ENCODE results near the gene GGT1. TPM values are rescaled to one million over a fixed set of nuclear protein-coding genes. Genes with fewer than 3 reads are reported as not detected.
"Not testable (repeated sequence)": the region's sequence is repeated elsewhere in the genome, so short reads cannot be mapped to it uniquely, and the experiment has no call there.

The GGT1 gene
- polyA plus RNA-seq (ENCODE audit: insufficient read length in 3 of 3): 10 to 100 TPM; 41.4 to 51.8 (median 51.4) TPM

DNA sequence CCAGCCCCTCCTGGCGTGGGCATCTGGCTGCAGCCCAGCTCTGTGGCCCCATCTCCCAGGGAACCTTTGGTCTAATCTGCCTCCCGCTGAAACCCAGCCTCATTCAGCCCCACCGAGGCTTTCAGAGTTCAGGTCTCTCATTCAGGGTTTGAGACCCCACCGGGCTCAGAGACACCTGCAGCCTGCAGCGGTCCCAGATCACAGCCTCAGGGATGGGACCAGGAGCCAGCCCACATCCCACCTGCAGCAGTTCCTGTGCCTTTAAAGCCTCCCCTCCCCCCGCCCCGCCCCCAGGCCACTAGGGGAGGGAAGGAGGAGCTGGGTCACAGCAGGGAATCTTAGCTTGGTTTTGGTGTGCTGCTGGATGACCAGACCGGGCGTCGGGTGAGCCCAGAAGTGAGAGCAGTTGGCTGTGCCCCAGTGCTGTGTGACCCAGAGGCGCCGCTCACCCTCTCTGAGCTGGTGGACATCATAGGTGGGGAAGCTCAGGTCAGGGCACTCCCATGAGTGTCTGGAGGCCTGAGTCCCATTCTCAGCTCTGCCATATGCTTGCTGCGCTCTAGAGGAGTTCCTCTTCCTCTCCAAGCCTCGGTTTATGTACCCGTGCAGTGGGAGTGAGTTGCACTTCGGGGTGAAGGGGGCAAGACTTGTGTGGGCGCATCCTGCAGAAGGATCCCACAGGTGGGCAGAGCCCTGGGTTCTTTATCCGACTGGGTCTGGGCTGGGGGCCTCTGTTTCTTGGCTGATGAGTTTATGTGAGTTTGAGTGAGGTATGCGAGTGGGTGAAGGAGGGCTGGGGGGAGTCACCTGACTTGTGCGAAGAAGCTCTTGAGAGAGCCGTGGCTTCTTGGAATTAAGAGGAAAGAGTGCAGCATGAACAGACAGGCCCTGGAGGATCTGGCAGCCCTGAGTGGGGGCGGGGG, at the start of gene GGT1:
TSS of gene GGT1 (plus strand) at position 347 of the 923 bp plus-strand sequence. CDS start 7,889 bp downstream, outside the sequence.
- not testable (repeated sequence) for DNase-seq (ENCODE audit: low read depth in 3 of 3, low spot score in 2 of 3)

DNA sequence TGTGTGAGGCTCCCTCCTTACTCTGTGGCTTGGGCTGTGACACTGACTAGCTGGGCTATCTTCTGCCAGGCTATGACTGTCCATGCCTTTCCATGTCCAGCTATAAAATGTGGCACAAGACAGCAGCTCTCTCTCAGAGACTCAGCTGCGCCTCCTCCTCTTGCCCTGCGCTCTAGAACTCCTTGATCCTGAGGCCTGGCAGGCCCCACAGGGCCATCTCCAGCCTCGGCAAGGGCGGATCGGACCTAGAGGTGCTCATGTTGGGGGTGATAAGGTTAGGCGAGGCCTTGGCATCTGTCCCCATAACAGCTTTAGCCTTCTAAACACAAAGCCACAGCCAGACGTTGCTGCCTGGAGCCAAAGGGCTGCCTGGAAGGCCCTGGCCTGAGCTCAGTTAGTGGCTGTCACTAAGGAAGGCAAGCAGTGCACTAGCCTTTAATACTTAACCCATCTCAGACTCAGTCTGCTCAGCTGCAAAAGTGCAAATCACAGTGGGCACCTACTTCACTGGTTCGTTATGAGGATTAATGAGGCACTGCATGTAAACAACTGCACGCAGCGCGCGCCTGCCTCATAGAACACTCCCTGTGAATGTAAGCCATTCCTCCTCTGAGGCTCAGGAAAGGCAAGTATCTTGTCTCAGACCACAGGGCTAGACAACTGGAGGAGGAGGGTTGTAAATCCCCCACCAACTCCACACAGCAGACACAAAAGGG, 49.2 kb upstream of the GGT1 start:
- no peak for DNase-seq (ENCODE audit: low read depth in 3 of 3, low spot score in 2 of 3)

DNA sequence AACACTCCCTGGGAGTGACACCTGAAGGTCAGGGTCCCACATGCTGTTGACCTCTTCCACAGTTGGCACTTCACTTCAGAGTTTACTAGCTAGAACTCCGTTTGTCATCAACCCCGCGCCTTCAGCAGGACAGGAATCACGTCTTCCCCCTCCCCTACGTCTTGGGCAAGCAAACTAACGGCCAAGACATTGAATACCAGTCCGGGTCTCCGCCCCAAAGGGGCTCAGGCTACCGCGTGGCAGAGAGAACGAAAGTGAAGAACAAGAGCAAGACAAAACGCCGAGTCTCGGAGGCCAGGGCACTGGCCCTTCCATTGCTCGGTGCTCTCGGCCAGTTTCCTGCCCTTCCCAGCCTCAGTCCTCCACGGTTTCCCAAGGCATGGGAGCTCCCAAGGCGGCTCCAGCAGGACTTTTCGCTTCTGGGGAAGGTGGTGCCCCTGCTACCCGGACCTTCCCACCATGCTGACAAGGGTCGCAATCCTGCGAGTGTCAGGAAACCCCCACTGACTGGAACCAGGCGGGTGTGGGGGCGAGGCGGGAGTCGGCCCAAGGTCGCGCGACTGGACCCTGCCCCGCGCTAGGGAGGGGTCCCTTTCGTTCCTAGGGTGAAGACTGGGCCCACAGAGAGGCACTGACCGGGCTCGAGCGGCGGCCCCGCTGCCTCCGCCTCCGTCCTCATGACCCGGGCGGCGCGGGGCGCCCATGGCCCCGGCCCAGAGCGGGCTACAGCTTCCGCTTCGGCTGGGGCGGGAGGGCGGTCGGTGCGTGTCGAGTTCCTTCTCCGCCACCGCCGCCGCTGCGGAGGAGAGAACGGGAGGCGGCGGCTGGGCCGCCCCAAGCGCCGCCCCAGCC, 48.5 kb upstream of the GGT1 start, which contains the start of gene GUCD1:
TSS of gene GUCD1 (minus strand) at position 826 of the 852 bp plus-strand sequence. CDS start at position 679, 147 bp downstream.
- DNase-seq (ENCODE audit: low read depth in 3 of 3, low spot score in 2 of 3): no peak

DNA sequence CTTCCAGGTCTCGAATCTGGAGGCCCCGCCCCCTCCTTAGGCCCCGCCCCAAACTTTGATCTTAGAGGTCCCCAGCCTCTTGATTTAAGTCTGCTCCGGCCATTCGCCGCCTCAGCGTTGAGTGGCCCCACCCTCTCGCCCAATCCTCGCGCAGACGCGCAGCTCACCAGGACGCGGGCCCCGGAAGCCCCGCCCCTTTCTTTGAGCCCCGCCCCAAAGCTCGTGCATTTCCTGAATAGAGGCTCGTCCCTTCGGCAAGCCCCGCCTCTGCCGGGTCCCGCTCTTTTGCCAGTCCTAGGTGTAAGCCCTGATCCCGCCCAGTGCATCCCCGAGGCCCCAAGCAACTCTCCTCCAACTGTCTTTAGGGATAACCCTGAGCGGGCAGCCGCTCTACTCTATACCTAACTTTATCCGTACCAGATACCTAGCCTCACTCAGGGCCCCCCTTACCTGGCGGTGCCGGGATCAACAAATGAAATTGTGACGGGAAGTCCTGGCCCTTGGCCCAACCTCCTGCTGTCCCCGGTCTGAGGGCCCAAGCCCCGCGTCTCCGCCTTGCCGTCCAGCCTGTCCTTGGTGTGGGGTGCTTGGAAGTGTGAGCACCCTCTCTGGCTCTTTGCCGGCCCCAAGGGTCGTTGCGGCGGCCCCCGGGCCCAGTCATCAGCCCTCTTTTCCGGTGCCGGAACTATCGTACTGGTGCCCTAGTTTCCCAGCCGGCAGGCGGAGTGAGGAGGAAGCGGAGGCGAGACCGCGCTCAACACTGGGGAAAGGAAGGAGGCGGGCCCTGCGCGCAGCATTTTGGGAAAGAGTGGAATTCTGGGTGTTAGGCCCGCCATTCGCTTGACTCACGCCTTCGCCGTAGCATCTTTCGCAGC, 47.6 kb upstream of the GGT1 start, which contains the start of gene SNRPD3:
TSS of gene SNRPD3 (plus strand) at position 835 of the 875 bp plus-strand sequence. CDS start 1,676 bp downstream, outside the sequence.
- DNase-seq (ENCODE audit: low read depth in 3 of 3, low spot score in 2 of 3): peak; percentile 92 to 98 (median 98)

DNA sequence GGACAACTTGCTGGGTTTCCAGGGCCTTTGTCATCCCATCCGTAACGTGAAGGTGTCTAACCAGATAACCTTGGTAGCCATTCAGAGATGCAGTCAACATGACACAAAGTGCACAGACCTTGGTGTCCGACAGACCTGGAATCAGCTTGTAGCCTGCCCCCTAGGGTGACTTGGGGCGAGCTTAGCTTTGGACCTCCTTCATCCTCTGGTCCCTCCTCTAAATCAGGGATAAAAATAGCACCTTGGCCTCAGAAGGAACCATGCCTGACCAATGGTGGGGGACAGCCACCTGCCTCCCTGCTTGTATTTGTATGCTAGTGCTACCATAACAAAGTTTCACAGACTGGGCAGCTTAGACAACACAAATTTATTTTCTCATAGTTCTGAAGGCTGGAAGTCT, 43.5 kb upstream of the GGT1 start:
- DNase-seq (ENCODE audit: low read depth in 3 of 3, low spot score in 2 of 3): no peak

DNA sequence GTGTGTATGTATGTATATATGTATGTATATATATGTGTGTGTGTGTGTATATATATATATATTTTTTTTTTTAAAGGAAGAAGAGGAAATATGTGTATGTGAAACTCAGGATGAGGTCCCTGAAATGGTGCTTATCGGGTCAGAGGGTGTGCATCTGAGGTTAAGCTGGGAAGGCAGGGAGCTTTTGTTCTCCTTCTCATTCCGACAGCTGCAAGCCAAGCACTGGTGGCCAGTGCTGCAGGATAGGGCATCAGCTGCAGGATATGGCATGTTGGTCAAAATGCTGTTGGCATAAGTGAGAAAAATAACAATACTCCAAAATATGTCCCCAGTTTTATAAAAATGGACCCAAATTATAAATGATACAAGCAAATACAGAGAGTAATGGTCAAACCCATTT, 39.7 kb upstream of the GGT1 start:
- DNase-seq (ENCODE audit: low read depth in 3 of 3, low spot score in 2 of 3): no peak

DNA sequence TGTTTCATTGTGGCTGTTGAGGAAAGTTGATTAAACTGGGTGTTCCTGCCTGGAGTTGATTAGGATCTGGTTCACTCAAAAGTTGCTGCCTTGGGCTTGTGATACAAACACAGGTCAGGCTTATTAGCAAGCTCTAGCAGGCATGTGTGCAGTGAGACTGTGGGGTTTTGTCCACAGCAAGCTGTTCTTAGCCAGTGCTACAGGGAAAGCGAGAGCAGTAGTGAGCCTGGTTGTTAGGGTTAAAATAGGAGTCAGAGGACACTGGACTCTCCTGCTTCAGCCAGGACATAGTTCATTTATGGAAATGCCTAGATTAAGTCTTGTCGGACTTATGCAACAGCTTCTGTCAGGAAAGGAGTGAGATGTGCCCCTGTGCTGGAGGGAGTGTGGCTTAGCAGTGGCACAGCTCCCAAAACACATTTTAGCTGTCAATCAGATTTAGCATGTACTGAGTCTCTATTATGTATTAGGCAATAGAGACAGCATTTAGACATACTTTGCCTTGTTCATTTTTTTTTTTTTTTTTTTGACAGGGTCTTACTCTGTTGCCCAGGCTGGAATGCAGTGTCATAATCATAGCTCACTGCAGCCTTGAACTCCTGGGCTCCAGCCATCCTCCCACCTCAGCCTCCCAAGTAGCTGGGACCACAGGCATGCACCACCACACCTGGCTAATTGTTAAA, 38.5 kb upstream of the GGT1 start:
- no peak for DNase-seq (ENCODE audit: low read depth in 3 of 3, low spot score in 2 of 3)

DNA sequence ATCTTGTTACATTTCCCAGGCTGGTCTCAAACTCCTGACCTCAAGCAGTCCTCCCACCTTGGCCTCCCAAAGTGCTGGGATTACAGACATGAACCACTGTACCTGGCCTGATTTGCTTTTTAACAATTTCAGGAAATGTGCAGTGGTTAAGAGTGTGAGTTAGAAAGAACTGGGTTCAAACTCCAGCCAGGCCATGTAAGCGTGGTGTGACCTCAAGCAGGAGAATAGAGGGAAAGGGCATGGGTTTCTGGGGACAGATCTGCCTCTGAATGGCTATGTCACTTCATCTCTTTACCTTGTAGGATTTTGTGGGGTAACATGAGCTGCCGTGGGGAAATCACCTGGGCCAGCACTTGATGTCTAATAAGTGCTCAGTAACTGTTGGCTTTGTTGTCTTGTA, 37.9 kb upstream of the GGT1 start:
- no peak for DNase-seq (ENCODE audit: low read depth in 3 of 3, low spot score in 2 of 3)

DNA sequence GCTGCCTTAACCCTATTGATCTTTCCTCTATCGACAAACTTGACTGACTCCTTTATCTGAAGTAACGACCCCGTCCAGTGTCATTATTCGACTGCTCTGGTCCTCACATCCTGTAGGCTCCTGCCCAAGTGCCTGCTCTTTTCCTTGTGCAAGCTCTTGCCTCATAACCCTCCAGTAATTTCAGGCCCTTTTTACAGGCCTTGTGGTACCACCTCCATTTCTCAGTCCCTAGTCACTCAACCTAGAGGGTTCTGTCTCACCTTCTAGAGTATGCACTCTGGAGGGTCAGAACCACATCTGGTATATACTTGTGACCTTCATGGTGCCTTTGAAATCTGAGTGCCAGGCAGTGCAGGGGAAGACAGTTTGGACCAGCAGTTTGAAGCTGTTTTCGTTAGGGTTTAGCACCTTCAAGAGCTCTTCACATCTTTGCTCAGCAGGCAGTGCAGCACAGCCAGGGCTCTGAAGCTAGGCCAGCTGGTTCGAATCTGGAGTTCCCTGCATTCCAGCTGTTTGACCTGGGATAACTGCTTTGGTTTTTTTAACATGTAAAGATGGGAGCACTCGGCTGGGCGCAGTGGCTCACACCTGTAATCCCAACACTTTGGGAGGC, 36.0 kb upstream of the GGT1 start:
- no peak for DNase-seq (ENCODE audit: low read depth in 3 of 3, low spot score in 2 of 3)

DNA sequence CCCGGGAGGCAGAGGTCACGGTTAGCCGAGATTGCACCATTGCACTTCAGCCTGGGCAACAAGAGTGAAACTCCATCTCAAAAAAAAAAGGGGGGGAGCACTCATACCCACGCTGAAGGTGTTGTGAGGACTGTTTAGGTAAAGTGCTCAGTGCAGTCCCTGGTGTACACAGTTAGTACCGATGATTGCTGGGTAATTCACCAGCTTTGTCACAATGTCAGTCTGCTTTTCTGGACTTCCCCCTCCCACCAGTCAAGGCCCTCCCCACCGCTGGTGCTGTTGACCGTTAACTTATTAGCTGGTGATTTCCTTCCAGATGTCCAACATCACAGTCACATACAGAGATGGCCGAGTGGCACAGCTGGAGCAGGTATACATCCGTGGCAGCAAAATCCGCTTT, 35.3 kb upstream of the GGT1 start:
- no peak for DNase-seq (ENCODE audit: low read depth in 3 of 3, low spot score in 2 of 3)

DNA sequence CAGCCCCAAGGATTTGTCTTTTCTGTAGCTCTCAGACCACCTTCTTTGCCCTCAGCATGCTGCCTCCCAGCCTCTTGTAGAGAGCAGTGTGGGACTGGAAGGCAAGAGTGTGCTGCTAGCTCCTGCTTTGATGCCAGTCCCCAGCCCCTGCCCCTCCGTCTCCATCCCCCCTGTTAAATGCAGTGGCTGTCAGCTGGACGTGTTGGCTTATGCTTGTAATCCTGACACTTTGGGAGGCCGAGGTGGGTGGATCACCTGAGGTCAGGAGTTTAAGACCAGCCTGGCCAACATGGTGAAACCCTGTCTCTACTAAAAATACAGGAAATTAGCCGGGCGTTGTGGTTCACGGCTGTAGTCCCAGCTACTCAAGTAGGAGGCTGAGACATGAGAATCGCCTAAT, 31.7 kb upstream of the GGT1 start:
- no peak for DNase-seq (ENCODE audit: low read depth in 3 of 3, low spot score in 2 of 3)

DNA sequence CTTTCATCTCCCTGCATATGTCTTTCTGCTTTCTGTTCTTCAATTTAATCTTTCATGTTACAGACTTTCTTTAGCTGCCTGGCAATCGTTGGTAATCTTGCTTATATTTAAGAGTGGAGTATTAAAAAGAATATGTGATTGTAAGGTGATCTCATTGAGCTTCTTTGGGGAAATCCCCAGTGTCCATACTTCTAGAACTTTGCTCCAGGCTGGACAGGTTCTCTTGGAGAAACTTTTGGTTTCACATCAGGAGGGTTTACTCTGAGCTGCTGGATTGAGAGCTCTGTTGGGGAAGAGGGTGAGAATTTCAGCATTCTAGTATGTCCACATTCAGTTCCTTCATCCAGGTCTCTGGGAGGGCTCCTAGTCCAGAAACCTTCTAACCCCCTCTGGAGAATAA, 26.2 kb upstream of the GGT1 start:
- DNase-seq (ENCODE audit: low read depth in 3 of 3, low spot score in 2 of 3): no peak

DNA sequence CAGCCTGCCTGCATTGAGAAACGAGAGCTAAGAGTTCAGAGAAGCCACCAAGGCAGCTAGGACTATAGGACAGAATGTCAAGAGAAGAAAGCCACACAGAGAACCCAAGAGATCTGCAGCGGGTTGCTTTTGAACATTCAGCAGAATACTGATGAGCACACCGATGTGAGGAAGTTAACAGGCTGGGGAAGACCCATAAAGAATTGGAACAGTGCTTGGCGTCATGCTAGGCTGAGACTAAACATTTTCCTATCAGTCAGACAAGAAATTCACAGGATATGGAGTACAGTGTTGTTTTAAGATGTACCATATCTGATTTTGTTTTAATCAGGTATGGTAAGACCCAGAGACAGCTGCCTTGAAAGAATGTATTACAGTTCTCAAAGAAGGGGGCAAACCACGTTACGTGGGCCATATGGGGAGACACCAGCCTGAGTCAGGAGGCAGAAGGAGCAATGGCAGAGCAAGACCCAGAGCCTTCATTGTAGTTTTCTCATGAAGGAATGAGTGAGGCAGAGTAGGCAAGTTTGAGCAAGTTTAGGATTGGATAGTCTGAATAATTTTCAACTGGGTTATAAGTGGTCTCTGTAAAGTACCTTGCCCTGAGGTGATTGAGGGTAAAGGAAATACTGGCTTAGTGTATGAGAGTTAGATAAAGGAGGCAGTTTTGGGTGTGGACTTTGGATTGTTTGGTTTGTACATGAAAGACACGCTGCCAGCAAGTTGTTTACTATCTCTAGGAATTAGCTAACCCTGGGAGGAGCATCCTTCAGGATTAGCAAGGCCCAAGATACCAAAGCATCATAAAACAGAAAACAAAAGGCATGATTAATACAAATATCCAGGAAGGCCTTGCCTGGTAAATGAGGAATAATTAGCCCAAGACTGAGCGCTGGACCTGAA, 24.4 kb upstream of the GGT1 start:
- DNase-seq (ENCODE audit: low read depth in 3 of 3, low spot score in 2 of 3): no peak

DNA sequence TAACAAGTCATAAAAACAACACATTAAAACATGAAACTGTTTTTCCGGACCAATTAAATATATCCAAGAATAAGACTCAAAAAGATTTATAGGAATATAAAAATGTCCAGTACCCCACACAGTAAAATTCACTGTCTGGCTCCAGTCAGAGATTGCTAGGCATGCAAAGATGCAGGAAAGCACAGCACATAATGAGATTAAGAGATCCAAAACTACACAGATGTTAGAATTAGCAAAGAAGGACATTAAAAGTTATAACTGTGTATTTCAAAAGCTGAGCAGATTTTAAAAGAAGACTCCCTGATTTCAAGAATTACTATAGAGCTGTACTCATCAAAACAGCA, 23.8 kb upstream of the GGT1 start:
- no peak for DNase-seq (ENCODE audit: low read depth in 3 of 3, low spot score in 2 of 3)

DNA sequence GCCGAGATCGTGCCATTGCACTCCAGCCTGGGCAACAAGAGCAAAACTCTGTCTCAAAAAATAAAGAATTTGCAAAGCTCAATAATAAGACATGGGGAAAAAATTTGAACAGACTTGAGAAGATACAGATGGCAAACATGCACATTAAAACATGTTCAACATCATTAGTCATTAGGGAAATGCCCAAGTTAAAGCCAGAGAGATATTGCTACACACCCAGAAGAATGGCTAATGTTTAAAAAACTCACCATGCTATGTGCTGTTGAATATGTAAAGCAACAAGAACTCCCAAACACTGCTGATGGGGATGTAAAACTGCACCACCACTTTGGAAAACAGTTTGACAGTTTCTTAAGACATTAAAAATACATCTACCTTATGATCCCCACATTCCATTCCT, 22.7 kb upstream of the GGT1 start:
- DNase-seq (ENCODE audit: low read depth in 3 of 3, low spot score in 2 of 3): no peak

DNA sequence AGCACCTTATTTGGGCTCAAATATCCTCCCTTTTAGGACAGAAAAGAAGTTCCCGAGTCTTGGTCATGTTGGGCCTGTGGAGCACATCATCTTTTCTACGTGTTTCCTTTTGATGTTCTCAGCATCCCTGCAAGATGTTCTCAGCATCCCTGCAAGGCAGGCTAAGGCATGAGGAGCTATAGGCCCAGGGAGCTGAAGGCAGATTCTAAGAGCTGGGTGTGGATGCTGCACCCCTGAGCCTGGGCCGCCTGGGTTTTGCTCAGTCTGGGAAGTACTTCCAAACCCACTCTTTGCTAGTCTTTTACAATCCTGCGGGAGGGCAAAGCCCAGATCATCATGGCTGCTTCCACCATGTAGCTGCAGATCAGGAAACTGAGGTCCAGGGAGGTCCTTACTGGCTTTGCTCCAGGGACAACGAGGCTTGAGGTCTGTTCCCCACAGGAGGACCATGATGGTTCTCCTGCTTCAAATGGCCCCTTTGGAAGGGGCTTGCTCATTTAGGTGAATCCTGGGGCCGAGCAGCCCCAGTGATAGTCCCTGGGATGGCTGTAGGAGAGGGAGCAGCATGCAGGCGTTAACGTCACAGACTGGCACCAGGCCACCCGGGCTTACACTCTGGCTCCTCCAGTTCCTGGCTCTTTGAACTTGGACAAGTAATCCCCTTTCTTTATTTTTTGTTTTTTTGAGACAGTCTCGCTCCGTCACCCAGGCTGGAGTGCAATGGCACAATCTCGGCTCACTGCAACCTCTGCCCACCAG, 20.8 kb upstream of the GGT1 start:
- no peak for DNase-seq (ENCODE audit: low read depth in 3 of 3, low spot score in 2 of 3)

Data from right renal cortex interstitium (tissue), 3 donors.